SK-N-SH (cell line): Measurements from ENCODE around the gene ZNF770. TPM values are rescaled to one million over a fixed set of nuclear protein-coding genes. Genes with fewer than 3 reads are reported as not detected.

Source experiments
- CTCF ChIA-PET: fragments of 300-600, 350-600 bp; formaldehyde crosslinking; extraction: SDS; loops from one replicate; lab custom pipeline; 2021; lab: Yijun Ruan, JAX
- POLR2A ChIA-PET: fragments of 350-600 bp; sonication (Branson Sonifier 250); formaldehyde crosslinking; extraction: SDS; loops from one replicate; lab custom pipeline; 2020; ENCODE audit warnings: antibody characterized with exemption, inconsistent platforms; lab: Yijun Ruan, JAX
- DNase-seq: peaks from one replicate; pipeline ENCODE4 v3.0.0; 2012
- H2AFZ ChIP-seq: fragments of 200-600 bp; sonication (generic); 2 replicates; pipeline ENCODE4 v1.8.1; 2016; ENCODE audit warnings: antibody characterized with exemption, mild to moderate bottlenecking, low read depth
- H3F3A ChIP-seq: fragments of 200-600 bp; sonication (generic); replicated peaks from 2 replicates; pipeline ENCODE3; 2016; ENCODE audit warnings: antibody characterized with exemption, mild to moderate bottlenecking; ENCODE audit not compliant: insufficient read depth
- H3K27ac ChIP-seq, 2 experiments: fragments of 200-500 bp in 1 of 2; fragments of 200-600 bp in 1 of 2; sonication (Bioruptor generic) in 1 of 2; sonication (generic), shearing (Covaris generic) in 1 of 2; 2 replicates each; pipeline versions ENCODE4 v1.5.1 to v1.6.1; 2014 to 2016; ENCODE audit warnings: low read depth in 2 of 2, inconsistent platforms in 1 of 2, low read length in 1 of 2, mild to moderate bottlenecking in 1 of 2, mixed read lengths in 1 of 2
- H3K27me3 ChIP-seq: fragments of 200-600 bp; sonication (generic), shearing (Covaris generic); 2 replicates; pipeline ENCODE4 v1.6.1; 2016; ENCODE audit warnings: mixed run types; ENCODE audit not compliant: insufficient read depth
- H3K36me3 ChIP-seq, 2 experiments: fragments of 200-500 bp in 1 of 2; fragments of 200-600 bp in 1 of 2; sonication (Bioruptor generic) in 1 of 2; sonication (generic) in 1 of 2; replicated peaks in 1 of 2; 2 replicates each; pipeline versions ENCODE3 to v1.5.1; 2014 to 2016; ENCODE audit warnings: low read length in 1 of 2, mild to moderate bottlenecking in 1 of 2; ENCODE audit not compliant: insufficient read depth in 2 of 2, control insufficient read depth in 1 of 2
- H3K4me1 ChIP-seq, 2 experiments: fragments of 200-500 bp in 1 of 2; fragments of 200-600 bp in 1 of 2; sonication (Bioruptor generic) in 1 of 2; sonication (generic), shearing (Covaris generic) in 1 of 2; 2 replicates each; pipeline versions ENCODE4 v1.5.1 to v1.6.1; 2014 to 2016; ENCODE audit warnings: low read depth in 1 of 2, low read length in 1 of 2, mixed run types in 1 of 2; ENCODE audit not compliant: insufficient read depth in 2 of 2, control insufficient read depth in 1 of 2
- H3K4me2 ChIP-seq: fragments of 200-600 bp; sonication (generic), shearing (Covaris generic); 2 replicates; pipeline ENCODE4 v1.6.1; 2017; ENCODE audit warnings: mixed run types
- H3K4me3 ChIP-seq, 2 experiments: fragments of 200-500 bp in 1 of 2; fragments of 200-600 bp in 1 of 2; sonication (Bioruptor generic) in 1 of 2; sonication (generic), shearing (Covaris generic) in 1 of 2; 2 replicates each; pipeline versions ENCODE4 v1.5.1 to v1.8.1; 2014 to 2016; ENCODE audit warnings: low read depth in 2 of 2, inconsistent platforms in 1 of 2, low read length in 1 of 2, mild to moderate bottlenecking in 1 of 2, mixed read lengths in 1 of 2, moderate library complexity in 1 of 2
- H3K79me2 ChIP-seq: fragments of 200-600 bp; sonication (generic); 2 replicates; pipeline ENCODE4 v1.8.1; 2017; ENCODE audit warnings: mild to moderate bottlenecking; ENCODE audit not compliant: insufficient read depth
- H3K9ac ChIP-seq: fragments of 200-600 bp; sonication (generic); 2 replicates; pipeline ENCODE4 v1.6.1; 2017; ENCODE audit warnings: mixed run types
- H3K9me2 ChIP-seq: fragments of 200-600 bp; sonication (generic); 2 replicates; pipeline ENCODE4 v1.6.1; 2017; ENCODE audit warnings: mixed run types
- H3K9me3 ChIP-seq: fragments of 200-600 bp; sonication (generic); 2 replicates; pipeline ENCODE4 v1.6.1; 2017; ENCODE audit warnings: mixed run types, mild to moderate bottlenecking, moderate library complexity
- H4K20me1 ChIP-seq: fragments of 200-600 bp; sonication (generic); 2 replicates; pipeline ENCODE4 v1.6.1; 2017; ENCODE audit warnings: mild to moderate bottlenecking, mixed run types; ENCODE audit not compliant: insufficient read depth
- FOSL2 ChIP-seq: IDR thresholded peaks from 2 replicates; pipeline ENCODE4 v1.4.0; 2012; ENCODE audit warnings: low read depth, mild to moderate bottlenecking, moderate library complexity, borderline replicate concordance
- FOXM1 ChIP-seq: IDR thresholded peaks from 2 replicates; pipeline ENCODE4 v1.4.0; 2012; ENCODE audit warnings: low read depth, mild to moderate bottlenecking
- GATA2 ChIP-seq: sonication (generic); formaldehyde crosslinking; IDR thresholded peaks from 2 replicates; pipeline ENCODE4 v1.5.0; 2020; ENCODE audit warnings: mild to moderate bottlenecking, missing genetic modification reagents
- JUND ChIP-seq: IDR thresholded peaks from 2 replicates; pipeline ENCODE4 v1.4.0; 2012
- MEF2A ChIP-seq: IDR thresholded peaks from 2 replicates; pipeline ENCODE4 v1.4.0; 2012; ENCODE audit warnings: low read depth, borderline replicate concordance
- MXI1 ChIP-seq: IDR thresholded peaks from 2 replicates; pipeline ENCODE4 v1.6.1; 2012; ENCODE audit warnings: mild to moderate bottlenecking, low read depth, low read length, improper control_type of control experiment
- NRF1 ChIP-seq: IDR thresholded peaks from 2 replicates; pipeline ENCODE4 v1.6.1; 2012; ENCODE audit warnings: low read depth, mild to moderate bottlenecking, low read length
- PBX3 ChIP-seq: IDR thresholded peaks from 2 replicates; pipeline ENCODE4; 2012
- RAD21 ChIP-seq: IDR thresholded peaks from 2 replicates; pipeline ENCODE4 v1.6.1; 2012; ENCODE audit warnings: mild to moderate bottlenecking, low read length
- REST ChIP-seq: IDR thresholded peaks from 2 replicates; pipeline ENCODE4 v1.6.1; 2012; ENCODE audit warnings: mild to moderate bottlenecking, low read depth, low read length, moderate library complexity
- RXRA ChIP-seq: IDR thresholded peaks from 2 replicates; pipeline ENCODE4 v1.4.0; 2012; ENCODE audit warnings: low read depth, mild to moderate bottlenecking, borderline replicate concordance
- SIN3A ChIP-seq: IDR thresholded peaks from 2 replicates; pipeline ENCODE4 v1.6.1; 2012; ENCODE audit warnings: low read depth, mild to moderate bottlenecking, low read length, moderate library complexity, borderline replicate concordance
- TCF12 ChIP-seq: IDR thresholded peaks from 2 replicates; pipeline ENCODE4 v1.4.0; 2012
- YY1 ChIP-seq: IDR thresholded peaks from 2 replicates; pipeline ENCODE4 v1.4.0; 2012; ENCODE audit warnings: low read depth, mild to moderate bottlenecking
- ZBTB33 ChIP-seq: IDR thresholded peaks from 2 replicates; pipeline ENCODE4 v1.4.0; 2012; ENCODE audit warnings: low read depth, borderline replicate concordance
- WGBS: methylation state at CpG from one replicate; pipeline ENCODE4 v1.1.6; 2017; ENCODE audit warnings: low lambda C conversion rate; 5-methylcytosine and 5-hydroxymethylcytosine counted together
- polyA plus RNA-seq, 3 experiments: library from polyadenylated mRNA; depleted of rRNA; stranded (reverse); fragments of >200 nt; gene quantifications; 2 replicates each; pipeline ENCODE4 v1.2.3, GENCODE V29; 2012
- TF ChIP-seq, protein P1 (sequence below): IDR thresholded peaks from 2 replicates; pipeline ENCODE4 v1.4.0; 2012; ENCODE audit warnings: low read depth
- TF ChIP-seq, protein P2 (sequence below): IDR thresholded peaks from 2 replicates; pipeline ENCODE4 v1.4.0; 2012; ENCODE audit warnings: low read depth, borderline replicate concordance

Gene ZNF770
- polyA plus RNA-seq, 1 of the 3 experiments (the other 2 are of a cell fraction): 3.8 TPM

- Histone ChIP-seq H3K36me3 (no peaks in the 10 kb centered on the region), H3K79me2 (no peaks in the 10 kb centered on the region), H3F3A (no peaks in the 10 kb centered on the region), H3K4me2 (no peak overlapping the region), H3K9me2 (no peaks in the 10 kb centered on the region), H3K27me3 (no peaks in the 10 kb centered on the region), H3K4me1 (no peaks in the 10 kb centered on the region), H3K27ac (no peak overlapping the region), H4K20me1 (no peaks in the 10 kb centered on the region), H3K9me3 (no peaks in the 10 kb centered on the region), H3K4me3 (no peak overlapping the region), H3K9ac (no peak overlapping the region), H2AFZ (no peak overlapping the region)
- TF ChIP-seq GATA2 (CRISPR knock-in tag) (no peak), JUND (no peak), RXRA (no peak), FOSL2 (no peak), PBX3 (no peak), MXI1 (no peak), NRF1 (no peak)
- DNase-seq: no peak
- 90% methylated on average over 7 of the region's 7 CpGs for WGBS
- CTCF ChIA-PET: interaction anchor here (1.0 to 1.4 kb wide), 2 partner anchors 19 to 31 kb away, joined by 4 read pairs; partner anchors contain the start of gene AQR
- POLR2A ChIA-PET: interaction anchor here (2.6 kb wide), 1 partner anchor 12 kb away, joined by 10 read pairs; the partner anchor contains the start of gene ZNF770
Measured at GRCh38 chr15:34999906-35000305, 11.8 kb upstream of the ZNF770 start.

GRCh38 chr15:34994925-34995324 is 6.8 kb upstream of the ZNF770 start:
- POLR2A ChIA-PET: no interaction called here
- CTCF ChIA-PET: interaction anchor here (0.6 to 1.7 kb wide), 2 partner anchors 26 to 1260 kb away, joined by 3 to 4 read pairs; partner anchors contain the start of gene AQR

More at GRCh38 chr15:34994925-34995324, 6.8 kb upstream of the ZNF770 start:
- H3K27me3 ChIP-seq: no peaks in the 10 kb centered on the region
- H2AFZ ChIP-seq: no peak overlapping the region
- TF ChIP-seq FOXM1 (no peak), RAD21 (no peak), MEF2A (no peak), PBX3 (no peak), REST (no peak), YY1 (no peak), JUND (no peak), SIN3A (no peak), TCF12 (no peak), MXI1 (no peak), ZBTB33 (no peak)
- TF ChIP-seq, protein P1, sequence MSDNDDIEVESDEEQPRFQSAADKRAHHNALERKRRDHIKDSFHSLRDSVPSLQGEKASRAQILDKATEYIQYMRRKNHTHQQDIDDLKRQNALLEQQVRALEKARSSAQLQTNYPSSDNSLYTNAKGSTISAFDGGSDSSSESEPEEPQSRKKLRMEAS: no peak
- TF ChIP-seq, protein P2, sequence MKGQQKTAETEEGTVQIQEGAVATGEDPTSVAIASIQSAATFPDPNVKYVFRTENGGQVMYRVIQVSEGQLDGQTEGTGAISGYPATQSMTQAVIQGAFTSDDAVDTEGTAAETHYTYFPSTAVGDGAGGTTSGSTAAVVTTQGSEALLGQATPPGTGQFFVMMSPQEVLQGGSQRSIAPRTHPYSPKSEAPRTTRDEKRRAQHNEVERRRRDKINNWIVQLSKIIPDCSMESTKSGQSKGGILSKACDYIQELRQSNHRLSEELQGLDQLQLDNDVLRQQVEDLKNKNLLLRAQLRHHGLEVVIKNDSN: no peak
- no peak for DNase-seq
- H3K9me2 ChIP-seq: no peaks in the 10 kb centered on the region
- H3K9me3 ChIP-seq: no peaks in the 10 kb centered on the region
- 75% methylated on average over 1 of the region's 1 CpG for WGBS
- H3K4me3 ChIP-seq: no peak overlapping the region
- H3K4me1 ChIP-seq: no peaks in the 10 kb centered on the region
- no peak overlapping the region for H3K9ac ChIP-seq
- no peak overlapping the region for H3K27ac ChIP-seq
- no peaks in the 10 kb centered on the region for H3K79me2 ChIP-seq
- H4K20me1 ChIP-seq: no peaks in the 10 kb centered on the region
- H3F3A ChIP-seq: no peaks in the 10 kb centered on the region
- no peak overlapping the region for H3K4me2 ChIP-seq
- H3K36me3 ChIP-seq: no peaks in the 10 kb centered on the region
